DOHH2 (cell line): Measurements from ENCODE around the gene RAB28.
A peak's percentile ranks its signal among the peaks of the same experiment; 100 is the strongest.

Experiments used
- H3F3A ChIP-seq: fragments of 200-600 bp; sonication (generic), shearing (Covaris generic); 2 replicates; pipeline ENCODE4 v1.6.0; 2016; ENCODE audit warnings: antibody characterized with exemption, mild to moderate bottlenecking; ENCODE audit not compliant: control insufficient read depth, insufficient read depth
- H3K27ac ChIP-seq: fragments of 200-600 bp; sonication (generic); 2 replicates; pipeline ENCODE4 v1.5.1; 2014; ENCODE audit warnings: low read depth, mild to moderate bottlenecking, low read length, moderate library complexity
- H3K27me3 ChIP-seq: fragments of 200-600 bp; sonication (generic); 2 replicates; pipeline ENCODE4 v1.6.1; 2014; ENCODE audit warnings: mild to moderate bottlenecking, low read length, mixed read lengths; ENCODE audit not compliant: control insufficient read depth
- H3K36me3 ChIP-seq: fragments of 200-600 bp; sonication (generic); 2 replicates; pipeline ENCODE4 v1.6.1; 2014; ENCODE audit warnings: mild to moderate bottlenecking, low read length, moderate library complexity, mixed read lengths; ENCODE audit not compliant: control insufficient read depth
- H3K4me1 ChIP-seq: fragments of 200-600 bp; sonication (generic); 2 replicates; pipeline ENCODE4 v1.6.1; 2014; ENCODE audit warnings: mild to moderate bottlenecking, low read length, mixed read lengths; ENCODE audit not compliant: control insufficient read depth
- H3K4me2 ChIP-seq: fragments of 200-600 bp; sonication (generic); 2 replicates; pipeline ENCODE4 v1.6.0; 2014; ENCODE audit warnings: mild to moderate bottlenecking, low read length, moderate library complexity
- H3K4me3 ChIP-seq: fragments of 200-600 bp; sonication (generic); 2 replicates; pipeline ENCODE4 v1.5.1; 2014; ENCODE audit warnings: mild to moderate bottlenecking, low read length, mixed read lengths
- H3K79me2 ChIP-seq: fragments of 200-600 bp; sonication (generic); 2 replicates; pipeline ENCODE4 v1.6.1; 2014; ENCODE audit warnings: mild to moderate bottlenecking, low read length, mixed read lengths; ENCODE audit not compliant: control insufficient read depth
- H3K9me2 ChIP-seq: fragments of 200-600 bp; sonication (generic); replicated peaks from 2 replicates; pipeline ENCODE4 v1.6.1; 2014; ENCODE audit warnings: mild to moderate bottlenecking, low read length, mixed read lengths; ENCODE audit not compliant: control insufficient read depth
- H3K9me3 ChIP-seq: fragments of 200-600 bp; sonication (generic); 2 replicates; pipeline ENCODE4 v1.6.1; 2014; ENCODE audit warnings: antibody characterized with exemption, low read length, mixed read lengths; ENCODE audit not compliant: control insufficient read depth, insufficient read depth
- H4K20me1 ChIP-seq: fragments of 200-600 bp; sonication (generic); 2 replicates; pipeline ENCODE4 v1.6.0; 2014; ENCODE audit warnings: low read depth, mild to moderate bottlenecking, antibody characterized with exemption, low read length, moderate library complexity; ENCODE audit not compliant: control insufficient read depth, insufficient read depth
- CTCF ChIP-seq: fragments of 200-600 bp; sonication (generic); IDR thresholded peaks from one replicate; pipeline ENCODE4 v1.5.1; 2014; ENCODE audit warnings: antibody characterized with exemption, mild to moderate bottlenecking, low read depth, low read length; ENCODE audit not compliant: poor library complexity, severe bottlenecking
- EZH2phosphoT487 ChIP-seq: fragments of 200-600 bp; sonication (generic); IDR thresholded peaks from 2 replicates; pipeline ENCODE4 v1.6.1; 2017; ENCODE audit warnings: borderline replicate concordance, mild to moderate bottlenecking, antibody characterized with exemption, low read length, moderate library complexity, mixed read lengths

Gene RAB28

GRCh38 chr4:13493793-13494192, 9.7 kb upstream of the RAB28 start:
- H3K79me2 ChIP-seq = no peaks in the 10 kb centered on the region
- H3K4me3 ChIP-seq = no peak overlapping the region
- H3F3A ChIP-seq = no peaks in the 10 kb centered on the region
- no peak overlapping the region for H3K27ac ChIP-seq
- TF ChIP-seq EZH2phosphoT487 = no peak
- no peak for TF ChIP-seq CTCF
- no peak overlapping the region for H3K4me2 ChIP-seq
- peaks cover 4% of the 10 kb centered on the region; the same call in 1 of the 2 replicates for H3K9me3 ChIP-seq
- H3K27me3 ChIP-seq = peaks cover 8% of the 10 kb centered on the region; the same call in 1 of the 2 replicates
- no peaks in the 10 kb centered on the region for H3K36me3 ChIP-seq
- no peaks in the 10 kb centered on the region for H4K20me1 ChIP-seq
- no peaks in the 10 kb centered on the region for H3K4me1 ChIP-seq
- H3K9me2 ChIP-seq = no peaks in the 10 kb centered on the region

- TF ChIP-seq EZH2phosphoT487 (no peak), CTCF (no peak)
Measured at GRCh38 chr4:13492747-13493146, 8.6 kb upstream of the RAB28 start.

GRCh38 chr4:13484749-13485221, 645 bp upstream of the RAB28 start:
- Histone ChIP-seq H3K9me2 (no peaks in the 10 kb centered on the region), H3K36me3 (peaks cover 3% of the 10 kb centered on the region; the same call in 1 of the 2 replicates), H3K79me2 (peaks cover 40% of the 10 kb centered on the region), H3K4me3 (peak overlapping the region; percentile 87), H3K9me3 (no peaks in the 10 kb centered on the region), H3K27ac (peak overlapping the region; percentile 70; the same call in 1 of the 2 replicates), H3F3A (no peaks in the 10 kb centered on the region), H3K4me2 (peak overlapping the region; percentile 92), H4K20me1 (0 out of 2 replicates have a peak, but pooled peaks cover 5% of the 10 kb centered on the region), H3K4me1 (peaks cover 20% of the 10 kb centered on the region), H3K27me3 (0 out of 2 replicates have a peak, but pooled peaks cover 4% of the 10 kb centered on the region)
- no peak for TF ChIP-seq EZH2phosphoT487
- no peak for TF ChIP-seq CTCF

More at GRCh38 chr4:13492747-13493146, 8.6 kb upstream of the RAB28 start:
- H3K36me3 ChIP-seq = no peaks in the 10 kb centered on the region
- peaks cover 10% of the 10 kb centered on the region; the same call in 1 of the 2 replicates for H3K27me3 ChIP-seq
- no peaks in the 10 kb centered on the region for H3K4me1 ChIP-seq
- no peaks in the 10 kb centered on the region for H3K79me2 ChIP-seq
- H3K4me3 ChIP-seq = no peak overlapping the region
- no peaks in the 10 kb centered on the region for H4K20me1 ChIP-seq
- H3K9me3 ChIP-seq = peaks cover 4% of the 10 kb centered on the region; the same call in 1 of the 2 replicates
- H3F3A ChIP-seq = no peaks in the 10 kb centered on the region
- H3K4me2 ChIP-seq = no peak overlapping the region
- no peak overlapping the region for H3K27ac ChIP-seq
- no peaks in the 10 kb centered on the region for H3K9me2 ChIP-seq
